ENCODE results near the gene RBCK1.

DNA sequence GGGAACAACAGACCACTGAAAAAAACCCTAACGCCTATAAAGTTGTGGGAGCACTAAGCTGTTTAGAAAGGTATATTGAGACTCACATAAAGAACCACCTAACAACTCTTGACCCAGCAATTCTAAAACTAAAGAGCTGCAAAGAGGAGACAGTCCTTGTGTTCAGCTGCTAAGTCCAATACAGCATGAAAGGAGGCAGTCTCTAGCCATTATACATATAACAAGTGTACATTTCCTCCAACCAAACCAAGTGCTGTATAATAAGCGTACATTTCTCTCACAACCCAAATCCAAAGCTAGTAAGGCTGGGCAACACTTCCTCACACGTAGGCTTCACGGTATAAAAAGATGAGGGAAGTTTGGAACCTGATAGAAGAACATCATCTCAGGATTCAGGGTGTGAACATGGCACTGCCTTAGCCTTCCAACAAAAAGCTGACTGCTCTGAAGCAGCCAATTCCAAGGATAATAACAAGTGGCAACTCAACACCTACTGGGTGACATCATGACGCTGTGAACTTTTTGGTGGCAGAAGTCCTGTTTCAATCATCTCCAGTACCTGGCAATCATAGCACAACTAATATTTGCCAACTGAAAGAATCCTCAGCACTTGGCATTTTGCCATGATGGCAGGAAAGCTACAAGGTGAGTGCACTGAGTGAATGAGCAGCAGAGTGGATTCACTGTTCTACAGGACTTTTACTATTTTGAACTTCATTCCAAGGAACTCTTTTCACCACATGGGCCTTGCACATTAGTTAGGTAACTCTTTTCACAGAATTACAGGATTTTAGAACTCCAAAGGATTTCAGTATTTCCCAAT is 37.6 kb downstream of the RBCK1 start:
- TF ChIP-seq, protein P1, sequence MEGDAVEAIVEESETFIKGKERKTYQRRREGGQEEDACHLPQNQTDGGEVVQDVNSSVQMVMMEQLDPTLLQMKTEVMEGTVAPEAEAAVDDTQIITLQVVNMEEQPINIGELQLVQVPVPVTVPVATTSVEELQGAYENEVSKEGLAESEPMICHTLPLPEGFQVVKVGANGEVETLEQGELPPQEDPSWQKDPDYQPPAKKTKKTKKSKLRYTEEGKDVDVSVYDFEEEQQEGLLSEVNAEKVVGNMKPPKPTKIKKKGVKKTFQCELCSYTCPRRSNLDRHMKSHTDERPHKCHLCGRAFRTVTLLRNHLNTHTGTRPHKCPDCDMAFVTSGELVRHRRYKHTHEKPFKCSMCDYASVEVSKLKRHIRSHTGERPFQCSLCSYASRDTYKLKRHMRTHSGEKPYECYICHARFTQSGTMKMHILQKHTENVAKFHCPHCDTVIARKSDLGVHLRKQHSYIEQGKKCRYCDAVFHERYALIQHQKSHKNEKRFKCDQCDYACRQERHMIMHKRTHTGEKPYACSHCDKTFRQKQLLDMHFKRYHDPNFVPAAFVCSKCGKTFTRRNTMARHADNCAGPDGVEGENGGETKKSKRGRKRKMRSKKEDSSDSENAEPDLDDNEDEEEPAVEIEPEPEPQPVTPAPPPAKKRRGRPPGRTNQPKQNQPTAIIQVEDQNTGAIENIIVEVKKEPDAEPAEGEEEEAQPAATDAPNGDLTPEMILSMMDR (IDR thresholded peaks at IDR 0.05): no peak
- TF ChIP-seq POLR2A (IDR thresholded peaks at IDR 0.05): no peak
